GM18519 (cell line): ENCODE results near the gene MARCKS.

Experiments used
- ATAC-seq: cut with Tn5 transposase; IDR thresholded peaks from one replicate; pipeline ENCODE4 v1.9.1; 2021; ENCODE audit warnings: mild to moderate bottlenecking, moderate library complexity; ENCODE audit not compliant: unreplicated experiment, low FRiP score

MARCKS gene

GRCh38 chr6:113848811-113849210 lies 8.3 kb upstream of the MARCKS start:
- ATAC-seq: no peak

- ATAC-seq: no peak
Measured at GRCh38 chr6:113853252-113853651, 3.9 kb upstream of the MARCKS start.

GRCh38 chr6:113854531-113855499 lies 2.3 kb upstream of the MARCKS start:
- ATAC-seq: no peak

GRCh38 chr6:113855500-113856374 lies 1.4 kb upstream of the MARCKS start:
- ATAC-seq: no peak

GRCh38 chr6:113856375-113856624 lies 845 bp upstream of the MARCKS start:
- no peak for ATAC-seq

DNA sequence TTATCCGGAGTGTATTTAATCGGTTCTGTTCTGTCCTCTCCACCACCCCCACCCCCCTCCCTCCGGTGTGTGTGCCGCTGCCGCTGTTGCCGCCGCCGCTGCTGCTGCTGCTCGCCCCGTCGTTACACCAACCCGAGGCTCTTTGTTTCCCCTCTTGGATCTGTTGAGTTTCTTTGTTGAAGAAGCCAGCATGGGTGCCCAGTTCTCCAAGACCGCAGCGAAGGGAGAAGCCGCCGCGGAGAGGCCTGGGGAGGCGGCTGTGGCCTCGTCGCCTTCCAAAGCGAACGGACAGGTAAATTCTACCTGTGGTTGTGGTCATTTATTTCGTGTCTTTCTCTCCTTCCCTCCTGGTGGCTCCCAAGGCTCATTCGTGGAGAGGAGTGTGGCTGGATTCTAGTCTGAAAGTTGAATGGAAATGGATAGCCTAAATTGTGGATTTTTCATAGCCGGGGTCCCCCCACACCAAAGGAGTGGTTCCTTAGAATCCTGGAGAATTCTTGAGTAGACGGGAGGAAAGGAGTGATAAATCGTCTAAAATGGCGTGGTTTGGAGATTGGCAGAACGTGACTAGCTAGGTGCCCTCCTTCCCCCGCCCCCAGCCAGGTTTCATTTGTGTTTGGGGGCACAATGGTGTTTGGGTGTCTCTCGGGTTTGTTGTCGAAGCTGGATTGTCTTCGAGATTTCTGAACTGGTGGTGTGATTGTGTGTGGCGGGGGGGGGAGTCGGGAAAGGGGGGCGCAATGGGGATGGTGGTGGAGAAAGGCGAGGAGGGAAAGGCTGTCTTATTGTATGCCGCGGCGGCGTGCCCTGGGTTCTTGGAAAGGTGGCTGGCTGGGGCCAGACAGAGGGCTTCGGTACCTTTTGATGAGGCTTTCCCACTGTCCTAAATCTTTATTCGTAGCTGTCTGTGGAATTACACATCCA lies 673 bp downstream of the MARCKS start:
- ATAC-seq: no peak

- peak; percentile 70 for ATAC-seq
Measured at GRCh38 chr6:113858480-113859348, 1.6 kb downstream of the MARCKS start.

GRCh38 chr6:113859349-113860180 lies 2.4 kb downstream of the MARCKS start:
- ATAC-seq: no peak

DNA sequence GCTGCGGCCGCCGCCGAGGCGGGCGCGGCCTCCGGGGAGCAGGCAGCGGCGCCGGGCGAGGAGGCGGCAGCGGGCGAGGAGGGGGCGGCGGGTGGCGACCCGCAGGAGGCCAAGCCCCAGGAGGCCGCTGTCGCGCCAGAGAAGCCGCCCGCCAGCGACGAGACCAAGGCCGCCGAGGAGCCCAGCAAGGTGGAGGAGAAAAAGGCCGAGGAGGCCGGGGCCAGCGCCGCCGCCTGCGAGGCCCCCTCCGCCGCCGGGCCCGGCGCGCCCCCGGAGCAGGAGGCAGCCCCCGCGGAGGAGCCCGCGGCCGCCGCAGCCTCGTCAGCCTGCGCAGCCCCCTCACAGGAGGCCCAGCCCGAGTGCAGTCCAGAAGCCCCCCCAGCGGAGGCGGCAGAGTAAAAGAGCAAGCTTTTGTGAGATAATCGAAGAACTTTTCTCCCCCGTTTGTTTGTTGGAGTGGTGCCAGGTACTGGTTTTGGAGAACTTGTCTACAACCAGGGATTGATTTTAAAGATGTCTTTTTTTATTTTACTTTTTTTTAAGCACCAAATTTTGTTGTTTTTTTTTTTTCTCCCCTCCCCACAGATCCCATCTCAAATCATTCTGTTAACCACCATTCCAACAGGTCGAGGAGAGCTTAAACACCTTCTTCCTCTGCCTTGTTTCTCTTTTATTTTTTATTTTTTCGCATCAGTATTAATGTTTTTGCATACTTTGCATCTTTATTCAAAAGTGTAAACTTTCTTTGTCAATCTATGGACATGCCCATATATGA lies 3.2 kb downstream of the MARCKS start:
- no peak for ATAC-seq

- ATAC-seq: no peak
Measured at GRCh38 chr6:113862112-113862511, 5.0 kb downstream of the MARCKS start.

DNA sequence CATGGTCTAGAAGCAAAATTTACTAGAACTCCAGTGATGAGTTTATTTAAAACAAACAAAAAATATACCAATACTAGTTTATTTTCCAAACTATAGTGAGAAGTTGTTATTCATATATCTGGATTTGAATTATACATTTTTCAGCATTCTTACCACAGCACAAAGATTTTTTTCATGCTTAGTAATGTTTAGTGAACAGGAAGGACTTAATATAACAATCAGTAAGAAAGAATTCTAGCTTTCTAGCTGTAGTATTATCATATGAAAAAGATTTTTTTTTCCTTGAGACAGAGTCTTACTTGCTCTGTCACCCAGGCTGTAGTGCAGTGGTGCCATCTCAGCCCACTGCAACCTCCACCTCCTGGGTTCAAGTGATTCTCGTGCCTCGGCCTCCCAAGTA lies 13.8 kb downstream of the MARCKS start:
- no peak for ATAC-seq

- no peak for ATAC-seq
Measured at GRCh38 chr6:113871975-113872374, 14.8 kb downstream of the MARCKS start.

DNA sequence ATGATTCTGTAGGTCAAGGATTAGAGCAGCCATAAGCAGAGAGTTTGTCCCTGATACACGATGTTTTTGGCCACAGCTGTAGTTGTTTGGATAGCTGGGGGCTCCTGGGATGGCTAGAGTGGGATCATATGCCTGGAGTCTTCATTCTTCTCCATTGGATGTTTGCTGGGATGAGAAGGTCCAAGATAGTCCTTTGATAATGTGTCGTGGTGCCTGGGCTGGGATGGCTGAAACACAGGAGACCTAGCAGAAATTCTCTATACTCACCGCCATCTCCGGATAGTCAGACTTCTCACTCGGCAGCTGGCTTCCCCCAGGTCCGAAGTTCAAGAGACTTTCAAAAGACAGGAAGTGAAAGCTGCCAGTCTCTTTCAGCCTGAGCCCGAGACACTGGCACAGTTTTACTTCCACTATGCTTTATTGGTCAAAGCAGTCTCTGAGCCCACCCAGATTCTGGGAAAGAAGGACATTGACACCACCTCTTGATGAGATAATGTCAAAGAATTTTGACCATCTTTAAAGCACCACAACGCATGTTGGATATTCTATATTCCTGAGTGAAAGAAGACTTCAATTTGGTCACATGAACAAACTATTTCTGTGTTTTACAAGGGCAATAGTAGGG lies 16.0 kb downstream of the MARCKS start:
- peak; percentile 78 for ATAC-seq

GRCh38 chr6:113875470-113875869 lies 18.3 kb downstream of the MARCKS start:
- no peak for ATAC-seq

DNA sequence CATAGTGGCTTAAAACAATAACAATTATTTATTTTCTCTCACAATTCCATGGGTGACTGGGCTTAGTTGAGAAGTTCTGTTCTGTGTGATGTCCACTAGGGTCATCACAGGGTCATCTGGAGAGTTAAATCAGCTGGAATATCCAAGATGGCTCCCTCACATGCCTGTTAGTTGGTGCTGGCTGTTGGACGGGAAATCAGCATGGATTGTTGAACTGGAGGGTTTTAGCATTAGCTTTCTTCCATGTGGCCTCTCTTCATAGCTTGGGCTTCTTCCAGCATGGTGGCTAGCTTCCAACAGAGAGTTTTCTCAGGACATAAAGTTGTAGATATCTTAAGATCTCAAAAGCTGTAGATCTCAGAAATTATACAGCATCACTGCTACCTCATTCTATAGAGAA lies 19.6 kb downstream of the MARCKS start:
- no peak for ATAC-seq

GRCh38 chr6:113879186-113880096 lies 22.3 kb downstream of the MARCKS start:
- peak; percentile 99 for ATAC-seq
